WTC11 (cell line): ENCODE data around the gene TMC6. TPM values are rescaled to one million over a fixed set of nuclear protein-coding genes. Genes with fewer than 3 reads are reported as not detected.

Experiments used
- ATAC-seq: fragments of 200-7000 bp; cut with Tn5 transposase; 2 replicates; pipeline ENCODE4 v1.10.0; 2021; ENCODE audit warnings: mild to moderate bottlenecking, moderate library complexity
- CTCF ChIA-PET: fragments of 300-600 bp; sonication (Branson Sonifier 250); formaldehyde crosslinking; loops from one replicate; lab custom pipeline; 2021; ENCODE audit warnings: antibody characterized with exemption; lab: Charles Lee
- POLR2A ChIA-PET: fragments of 350-600 bp; sonication (Branson Sonifier 250); formaldehyde crosslinking; loops from one replicate; lab custom pipeline; 2021; ENCODE audit warnings: antibody characterized with exemption; lab: Charles Lee
- DNase-seq: peaks from one replicate; pipeline ENCODE4 v3.0.0; 2021; ENCODE audit warnings: low spot score
- H3K27ac Mint-ChIP-seq: 2 replicates; pipeline ENCODE4 v1.8.0; 2021; ENCODE audit warnings: mixed read lengths
- H3K27me3 Mint-ChIP-seq: 2 replicates; pipeline ENCODE4 v1.8.0; 2021; ENCODE audit warnings: low read depth, mild to moderate bottlenecking, moderate library complexity, mixed read lengths
- H3K36me3 Mint-ChIP-seq: 2 replicates; pipeline ENCODE4 v1.8.0; 2021; ENCODE audit warnings: mixed read lengths
- H3K4me1 Mint-ChIP-seq: 2 replicates; pipeline ENCODE4 v1.8.0; 2022; ENCODE audit warnings: mixed read lengths
- H3K4me3 Mint-ChIP-seq: 2 replicates; pipeline ENCODE4 v1.8.0; 2021; ENCODE audit warnings: mild to moderate bottlenecking, moderate library complexity, mixed read lengths
- H3K9me3 Mint-ChIP-seq: 2 replicates; pipeline ENCODE4 v1.8.0; 2021; ENCODE audit warnings: mixed read lengths
- ARID4B ChIP-seq: sonication (generic); formaldehyde crosslinking; IDR thresholded peaks from 2 replicates; pipeline ENCODE4 v1.8.0; 2023; ENCODE audit warnings: missing genetic modification reagents, mild to moderate bottlenecking, borderline replicate concordance
- ATF6 ChIP-seq: sonication (generic); formaldehyde crosslinking; IDR thresholded peaks from 2 replicates; pipeline ENCODE4 v1.8.1; 2023; ENCODE audit warnings: mild to moderate bottlenecking, missing genetic modification reagents
- ETV6 ChIP-seq: sonication (generic); formaldehyde crosslinking; IDR thresholded peaks from 2 replicates; pipeline ENCODE4 v1.8.1; 2022; ENCODE audit warnings: mild to moderate bottlenecking, missing genetic modification reagents
- GRHL2 ChIP-seq: fragments of 250-450 bp; sonication (Bioruptor Pico); IDR thresholded peaks from 2 replicates; pipeline ENCODE4 v1.8.0; 2022; ENCODE audit warnings: mild to moderate bottlenecking, moderate library complexity; ENCODE audit not compliant: insufficient replicate concordance, severe bottlenecking
- KAT7 ChIP-seq: sonication (generic); formaldehyde crosslinking; IDR thresholded peaks from 2 replicates; pipeline ENCODE4 v1.8.1; 2023; ENCODE audit warnings: missing genetic modification reagents, mild to moderate bottlenecking, borderline replicate concordance
- MLX ChIP-seq: sonication (generic); formaldehyde crosslinking; IDR thresholded peaks from 2 replicates; pipeline ENCODE4 v1.8.1; 2023; ENCODE audit warnings: mild to moderate bottlenecking, missing genetic modification reagents, moderate library complexity
- NFYB ChIP-seq: sonication (generic); formaldehyde crosslinking; conservative IDR thresholded peaks from 2 replicates; pipeline ENCODE4 v1.8.0; 2022; ENCODE audit warnings: low read depth, missing genetic modification reagents
- SMAD3 ChIP-seq: sonication (generic); formaldehyde crosslinking; IDR thresholded peaks from 2 replicates; pipeline ENCODE4 v1.8.0; 2022; ENCODE audit warnings: missing genetic modification reagents, mild to moderate bottlenecking, borderline replicate concordance
- ZNF219 ChIP-seq: sonication (generic); formaldehyde crosslinking; IDR thresholded peaks from 2 replicates; pipeline ENCODE4 v1.8.0; 2023; ENCODE audit warnings: missing genetic modification reagents, mild to moderate bottlenecking, borderline replicate concordance
- ZNF232 ChIP-seq: sonication (generic); formaldehyde crosslinking; IDR thresholded peaks from 2 replicates; pipeline ENCODE4 v1.8.0; 2022; ENCODE audit warnings: mild to moderate bottlenecking, missing genetic modification reagents
- ZNF317 ChIP-seq: sonication (generic); formaldehyde crosslinking; IDR thresholded peaks from 2 replicates; pipeline ENCODE4 v1.8.1; 2023; ENCODE audit warnings: low read depth, mild to moderate bottlenecking, moderate library complexity, missing genetic modification reagents, borderline replicate concordance
- ZNF416 ChIP-seq: fragments of 250-450 bp; sonication (Bioruptor Pico); IDR thresholded peaks from 2 replicates; pipeline ENCODE4 v1.9.0; 2021; ENCODE audit warnings: mild to moderate bottlenecking, inconsistent platforms
- ZNF671 ChIP-seq: fragments of 250-450 bp; sonication (Bioruptor Pico); IDR thresholded peaks from 2 replicates; pipeline ENCODE4 v1.8.0; 2021; ENCODE audit warnings: mild to moderate bottlenecking
- total RNA-seq: library from RNA; stranded (reverse); gene quantifications from 3 replicates; pipeline ENCODE4 v1.2.3, GENCODE V29; 2021
- TF ChIP-seq, protein P1 (sequence below): sonication (generic); formaldehyde crosslinking; IDR thresholded peaks from 2 replicates; pipeline ENCODE4 v1.8.1; 2023; ENCODE audit warnings: mild to moderate bottlenecking, moderate library complexity, missing genetic modification reagents
- TF ChIP-seq, protein P2 (sequence below): sonication (generic); formaldehyde crosslinking; IDR thresholded peaks from 2 replicates; pipeline ENCODE4 v1.8.1; 2022; ENCODE audit warnings: low read depth, mild to moderate bottlenecking, moderate library complexity, missing genetic modification reagents, borderline replicate concordance
- TF ChIP-seq, protein P3 (sequence below): fragments of 250-450 bp; sonication (Bioruptor Pico); conservative IDR thresholded peaks from 2 replicates; pipeline ENCODE4 v1.9.0; 2021; ENCODE audit warnings: mild to moderate bottlenecking

TMC6 gene
- total RNA-seq, 1 experiment from 2014 or later: 120 TPM

GRCh38 chr17:78123258-78123929, 5.2 kb downstream of the TMC6 start:
- ATAC-seq (no peak), DNase-seq (no peak)
- H3K36me3 Mint-ChIP-seq: peaks cover 14% of the 10 kb centered on the region
- no peak for TF ChIP-seq ETV6 (CRISPR knock-in tag)
- TF ChIP-seq ZNF317 (CRISPR knock-in tag): no peak
- TF ChIP-seq, protein P1, sequence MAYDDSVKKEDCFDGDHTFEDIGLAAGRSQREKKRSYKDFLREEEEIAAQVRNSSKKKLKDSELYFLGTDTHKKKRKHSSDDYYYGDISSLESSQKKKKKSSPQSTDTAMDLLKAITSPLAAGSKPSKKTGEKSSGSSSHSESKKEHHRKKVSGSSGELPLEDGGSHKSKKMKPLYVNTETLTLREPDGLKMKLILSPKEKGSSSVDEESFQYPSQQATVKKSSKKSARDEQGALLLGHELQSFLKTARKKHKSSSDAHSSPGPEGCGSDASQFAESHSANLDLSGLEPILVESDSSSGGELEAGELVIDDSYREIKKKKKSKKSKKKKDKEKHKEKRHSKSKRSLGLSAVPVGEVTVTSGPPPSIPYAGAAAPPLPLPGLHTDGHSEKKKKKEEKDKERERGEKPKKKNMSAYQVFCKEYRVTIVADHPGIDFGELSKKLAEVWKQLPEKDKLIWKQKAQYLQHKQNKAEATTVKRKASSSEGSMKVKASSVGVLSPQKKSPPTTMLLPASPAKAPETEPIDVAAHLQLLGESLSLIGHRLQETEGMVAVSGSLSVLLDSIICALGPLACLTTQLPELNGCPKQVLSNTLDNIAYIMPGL (CRISPR knock-in tag): no peak
- TF ChIP-seq SMAD3: no peak
- no peak for TF ChIP-seq GRHL2
- TF ChIP-seq, protein P2, sequence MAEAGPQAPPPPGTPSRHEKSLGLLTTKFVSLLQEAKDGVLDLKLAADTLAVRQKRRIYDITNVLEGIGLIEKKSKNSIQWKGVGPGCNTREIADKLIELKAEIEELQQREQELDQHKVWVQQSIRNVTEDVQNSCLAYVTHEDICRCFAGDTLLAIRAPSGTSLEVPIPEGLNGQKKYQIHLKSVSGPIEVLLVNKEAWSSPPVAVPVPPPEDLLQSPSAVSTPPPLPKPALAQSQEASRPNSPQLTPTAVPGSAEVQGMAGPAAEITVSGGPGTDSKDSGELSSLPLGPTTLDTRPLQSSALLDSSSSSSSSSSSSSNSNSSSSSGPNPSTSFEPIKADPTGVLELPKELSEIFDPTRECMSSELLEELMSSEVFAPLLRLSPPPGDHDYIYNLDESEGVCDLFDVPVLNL (CRISPR knock-in tag): no peak
- no peak for TF ChIP-seq KAT7 (CRISPR knock-in tag)
- TF ChIP-seq ZNF219 (CRISPR knock-in tag): no peak
- TF ChIP-seq, protein P3, sequence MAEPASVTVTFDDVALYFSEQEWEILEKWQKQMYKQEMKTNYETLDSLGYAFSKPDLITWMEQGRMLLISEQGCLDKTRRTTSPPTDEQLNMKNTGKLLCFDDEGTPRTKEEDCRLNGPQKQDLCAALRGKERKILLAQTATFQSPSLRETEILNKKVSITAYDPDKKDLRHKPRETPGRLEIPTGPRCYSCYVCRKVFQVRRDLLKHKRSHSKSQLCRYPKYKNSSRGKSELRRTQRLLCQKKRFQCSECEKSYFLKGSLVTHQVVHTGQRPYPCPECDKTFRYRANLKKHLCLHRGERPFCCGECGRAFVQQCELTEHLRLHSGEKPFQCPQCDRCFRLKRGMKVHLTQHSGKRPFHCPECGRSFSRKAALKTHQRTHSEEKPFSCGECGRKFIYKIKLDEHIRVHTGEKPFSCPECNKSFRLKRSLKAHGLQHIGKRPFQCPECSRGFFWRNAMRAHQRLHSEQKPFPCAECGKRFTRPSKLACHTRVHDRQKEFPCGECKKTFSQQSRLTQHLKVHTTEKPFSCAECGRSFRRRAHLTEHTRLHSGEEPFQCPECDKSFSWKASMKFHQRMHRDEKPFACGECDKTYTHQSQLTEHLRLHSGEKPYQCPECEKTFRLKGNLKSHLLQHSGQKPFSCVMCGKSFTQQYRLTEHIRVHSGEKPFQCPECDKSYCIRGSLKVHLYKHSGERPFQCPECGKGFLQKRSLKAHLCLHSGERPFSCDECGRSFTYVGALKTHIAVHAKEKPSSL: no peak
- TF ChIP-seq ZNF232 (CRISPR knock-in tag): no peak
- TF ChIP-seq ZNF671 (CRISPR knock-in tag): no peak
- no peak for TF ChIP-seq MLX (CRISPR knock-in tag)
- no peak for TF ChIP-seq ARID4B (CRISPR knock-in tag)
- TF ChIP-seq ATF6 (CRISPR knock-in tag): no peak
- no peak for TF ChIP-seq NFYB (CRISPR knock-in tag)
- TF ChIP-seq ZNF416 (CRISPR knock-in tag): no peak
- H3K4me1 Mint-ChIP-seq: peaks cover 5% of the 10 kb centered on the region
- H3K4me3 Mint-ChIP-seq: no peak overlapping the region
- H3K27me3 Mint-ChIP-seq: no peaks in the 10 kb centered on the region
- H3K27ac Mint-ChIP-seq: no peak overlapping the region
- CTCF ChIA-PET: interaction anchor here (1.6 kb wide), 1 partner anchor 14 kb away, joined by 4 read pairs; no protein-coding TSS in a partner anchor
- POLR2A ChIA-PET: no interaction called here
- no peaks in the 10 kb centered on the region for H3K9me3 Mint-ChIP-seq
